Osteoblast (primary cell): ENCODE data around the gene BCAN. TPM values are rescaled to one million over a fixed set of nuclear protein-coding genes. Genes with fewer than 3 reads are reported as not detected.

Experiments used
- total RNA-seq: library from RNA; depleted of rRNA; stranded (reverse); fragments of >200 nt; gene quantifications from 2 replicates; pipeline ENCODE4 v1.2.3, GENCODE V29; 2012

Gene BCAN
- total RNA-seq, 1 donor: not detected

Other genes starting within 250 kb of the BCAN start
- gene MEF2D, start 141.3 kb upstream of the BCAN start, total RNA-seq: 12.4 and 14.1 TPM in 2 replicates
- 2.9 and 3.5 TPM in 2 replicates for gene IQGAP3, start 69.6 kb upstream of the BCAN start, total RNA-seq
- not detected in 2 replicates for gene TTC24, start 62.4 kb upstream of the BCAN start, total RNA-seq
- gene NAXE, start 50.3 kb upstream of the BCAN start, total RNA-seq: 54.8 and 63.7 TPM in 2 replicates
- 8.0 and 11.2 TPM in 2 replicates for gene GPATCH4, start 40.6 kb upstream of the BCAN start, total RNA-seq
- gene HAPLN2, start 22.7 kb upstream of the BCAN start, total RNA-seq: not detected in 2 replicates
- 0.36 and 1.5 TPM in 2 replicates for gene NES, start 35.3 kb downstream of the BCAN start, total RNA-seq
- 9.1 and 16.6 TPM in 2 replicates for gene CRABP2, start 63.5 kb downstream of the BCAN start, total RNA-seq
- 8.3 and 12.7 TPM in 2 replicates for gene METTL25B, start 86.4 kb downstream of the BCAN start, total RNA-seq
- gene ISG20L2, start 86.6 kb downstream of the BCAN start, total RNA-seq: 16.8 and 21.0 TPM in 2 replicates
- 16.2 and 17.7 TPM in 2 replicates for gene MRPL24, start 99.0 kb downstream of the BCAN start, total RNA-seq
- gene HDGF, start 109.6 kb downstream of the BCAN start, total RNA-seq: 167 and 177 TPM in 2 replicates
- gene PRCC, start 125.4 kb downstream of the BCAN start, total RNA-seq: 18.0 and 22.8 TPM in 2 replicates
- 0.29 and 0.36 TPM in 2 replicates for gene SH2D2A, start 174.7 kb downstream of the BCAN start, total RNA-seq
- gene INSRR, start 217.0 kb downstream of the BCAN start, total RNA-seq: 0.29 and 0.36 TPM in 2 replicates
- gene NTRK1, start 218.7 kb downstream of the BCAN start, total RNA-seq: 0.36 and 0.88 TPM in 2 replicates